Sigmoid colon (tissue), 3 donors: ENCODE measurements around the gene BMERB1.

ENCODE experiments used
- CTCF ChIP-seq, 4 experiments: fragments of 450-650 bp in 3 of 4; fragments of 200-600 bp in 1 of 4; IDR thresholded peaks; one replicate each; pipeline ENCODE4 v1.5.1; 2016 to 2019; ENCODE audit warnings: antibody characterized with exemption in 4 of 4, mild to moderate bottlenecking in 3 of 4, moderate library complexity in 2 of 4
- POLR2A ChIP-seq, 2 donors: fragments of 450-650 bp; IDR thresholded peaks; one replicate each; pipeline ENCODE4 v1.6.1; 2016; ENCODE audit warnings: antibody characterized with exemption in 2 of 2, mild to moderate bottlenecking in 2 of 2, moderate library complexity in 2 of 2

- TF ChIP-seq CTCF (IDR thresholded peaks at IDR 0.05) (no peak), POLR2A (IDR thresholded peaks at IDR 0.05) (no peak)
Observed at GRCh38 chr16:15425861-15426260, 8.5 kb upstream of the BMERB1 start.
